A204.1 (cell line): ENCODE data around the gene PTPRN2.
"Not testable (repeated sequence)": the region's sequence is repeated elsewhere in the genome, so short reads cannot be mapped to it uniquely, and the experiment has no call there.

Experiments used
- FAIRE-seq: peaks from 2 replicates; lab custom pipeline; 2012; peaks lifted over from hg19 to GRCh38; lab: Jason Lieb, UNC

Gene PTPRN2

GRCh38 chr7:158275711-158276413 lies 311.8 kb downstream of the PTPRN2 start:
- FAIRE-seq, result no peak

GRCh38 chr7:158274996-158275395 lies 312.6 kb downstream of the PTPRN2 start:
- no peak for FAIRE-seq

- FAIRE-seq, result no peak
Observed at GRCh38 chr7:158274404-158274811, 313.2 kb downstream of the PTPRN2 start.

- not testable (repeated sequence) for FAIRE-seq
Observed at GRCh38 chr7:158273756-158274342, 313.8 kb downstream of the PTPRN2 start.

GRCh38 chr7:158273138-158273651 lies 314.4 kb downstream of the PTPRN2 start:
- no peak for FAIRE-seq

GRCh38 chr7:158272509-158273137 lies 315.0 kb downstream of the PTPRN2 start:
- no peak for FAIRE-seq

GRCh38 chr7:158272091-158272490 lies 315.5 kb downstream of the PTPRN2 start:
- FAIRE-seq, result no peak

- no peak for FAIRE-seq
Observed at GRCh38 chr7:158271646-158272045, 316.0 kb downstream of the PTPRN2 start.

GRCh38 chr7:158270856-158271413 lies 316.7 kb downstream of the PTPRN2 start:
- FAIRE-seq, result no peak

- no peak for FAIRE-seq
Observed at GRCh38 chr7:158270106-158270775, 317.4 kb downstream of the PTPRN2 start.

- FAIRE-seq, result no peak
Observed at GRCh38 chr7:158268816-158269535, 318.6 kb downstream of the PTPRN2 start.

GRCh38 chr7:158267742-158268435 lies 319.7 kb downstream of the PTPRN2 start:
- no peak for FAIRE-seq

- FAIRE-seq, result no peak
Observed at GRCh38 chr7:158266817-158267741, 320.5 kb downstream of the PTPRN2 start.

- FAIRE-seq, result no peak
Observed at GRCh38 chr7:158266426-158266816, 321.2 kb downstream of the PTPRN2 start.

GRCh38 chr7:158265743-158266080 lies 321.9 kb downstream of the PTPRN2 start:
- no peak for FAIRE-seq

- FAIRE-seq, result no peak
Observed at GRCh38 chr7:158264881-158265742, 322.5 kb downstream of the PTPRN2 start.

GRCh38 chr7:158263964-158264748 lies 323.5 kb downstream of the PTPRN2 start:
- FAIRE-seq, result no peak
